ENCODE results near the gene ZSWIM5.
"Not testable (repeated sequence)": the region's sequence is repeated elsewhere in the genome, so short reads cannot be mapped to it uniquely, and the experiment has no call there.

The ZSWIM5 gene

DNA sequence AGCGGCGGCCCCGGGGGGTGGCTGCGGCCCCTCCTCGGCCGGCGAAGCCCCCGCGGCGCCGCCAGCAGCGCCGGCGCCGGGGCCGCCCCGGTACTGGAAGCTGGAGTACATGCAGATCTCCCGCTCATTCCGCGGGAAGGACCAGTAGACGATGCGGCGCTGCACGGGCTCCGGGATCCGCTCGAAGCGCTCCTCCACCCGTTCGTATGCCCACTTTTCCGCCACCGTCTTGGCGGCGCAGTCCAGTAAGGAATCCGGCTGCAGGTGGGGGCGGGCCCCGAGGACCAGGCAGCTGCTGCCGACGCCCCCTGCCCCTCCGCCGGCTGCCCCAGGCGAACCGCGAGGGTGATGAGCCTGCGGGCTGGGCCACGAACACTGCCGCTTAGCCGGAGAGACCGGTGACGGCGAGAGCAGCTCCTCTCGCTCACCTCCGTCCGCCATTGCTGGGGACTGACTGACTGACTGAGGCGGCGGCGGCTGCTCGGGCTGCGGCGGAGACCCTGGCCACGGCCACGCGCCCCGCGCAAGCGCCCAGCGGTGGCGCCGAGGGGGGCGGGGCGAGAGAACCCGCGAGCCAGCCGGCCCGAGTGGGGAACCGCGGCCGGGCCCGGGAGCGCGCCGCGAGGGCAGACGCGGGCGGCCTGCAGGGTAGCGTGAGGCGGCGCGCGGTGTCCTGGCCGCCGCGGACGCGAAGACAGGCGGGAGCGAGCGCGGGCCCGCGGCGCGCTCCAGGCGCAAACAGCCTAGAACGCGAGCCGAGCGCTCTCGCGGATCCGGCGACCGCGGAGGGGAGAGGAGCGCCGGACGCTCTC lies at the start of gene ZSWIM5:
Gene ZSWIM5 (minus strand): TSS at position 696 of the 812 bp plus-strand sequence. CDS start 255 bp downstream, at position 441.
- in situ Hi-C loops (cut with MboI; ENCODE audit: low sequenced_read_pairs): no loop called here

DNA sequence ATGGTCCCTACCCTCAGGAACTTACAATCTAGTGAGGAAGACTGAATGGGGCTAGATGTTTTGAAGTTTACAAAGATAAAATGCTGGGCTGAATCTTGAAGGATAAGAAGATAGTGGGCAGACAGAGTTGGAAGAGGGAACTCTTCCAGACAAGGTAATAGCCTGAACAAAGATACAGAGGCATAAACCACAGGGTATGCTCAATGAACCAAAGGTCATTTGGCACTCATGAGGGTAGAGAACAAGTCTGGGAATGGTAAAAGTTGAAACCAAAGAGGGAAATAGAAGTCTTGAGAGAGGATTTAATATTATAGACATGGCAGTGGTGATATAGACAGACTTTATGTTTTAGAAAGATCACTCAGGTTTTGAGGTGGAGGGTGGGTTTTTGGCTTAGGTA lies 48.1 kb upstream of the ZSWIM5 start:
- in situ Hi-C loops (cut with MboI; ENCODE audit: low sequenced_read_pairs): no loop called here

DNA sequence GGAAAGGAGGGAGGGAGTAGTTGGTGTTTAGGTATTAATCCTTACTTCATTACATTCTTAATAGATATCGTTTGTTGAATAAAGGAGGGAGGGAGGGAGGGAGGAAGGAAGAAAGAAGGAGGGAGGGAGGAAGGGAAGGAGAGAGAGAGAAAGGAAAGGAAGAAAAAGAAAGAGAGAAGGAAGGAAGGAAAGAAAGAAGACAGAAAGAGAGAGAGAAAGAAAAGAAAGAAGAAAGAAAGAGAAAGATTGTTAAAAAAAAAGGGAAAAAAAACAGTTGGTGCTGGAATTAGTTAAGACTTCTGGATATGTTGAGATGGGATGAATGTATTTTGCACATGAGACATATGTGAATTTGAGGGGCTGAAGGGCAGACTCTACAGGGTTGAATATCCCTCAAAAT lies 44.1 kb upstream of the ZSWIM5 start:
- in situ Hi-C loops (cut with MboI; ENCODE audit: low sequenced_read_pairs): no loop called here

DNA sequence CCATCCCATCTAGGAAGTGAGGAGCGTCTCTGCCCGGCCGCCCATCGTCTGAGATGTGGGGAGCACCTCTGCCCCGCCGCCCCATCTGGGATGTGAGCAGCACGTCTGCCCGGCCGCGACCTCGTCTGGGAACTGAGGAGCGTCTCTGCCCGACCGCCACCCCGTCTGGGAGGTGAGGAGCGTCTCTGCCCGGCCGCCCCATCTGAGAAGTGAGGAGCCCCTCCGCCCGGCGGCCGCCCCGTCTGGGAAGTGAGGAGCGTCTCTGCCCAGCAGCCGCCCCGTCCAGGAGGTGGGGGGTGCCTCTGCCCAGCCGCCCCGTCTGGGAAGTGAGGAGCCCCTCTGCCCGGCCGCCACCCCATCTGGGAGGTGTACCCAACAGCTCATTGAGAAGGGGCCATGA lies 41.6 kb upstream of the ZSWIM5 start:
- in situ Hi-C loops (cut with MboI; ENCODE audit: low sequenced_read_pairs): not testable (repeated sequence)

DNA sequence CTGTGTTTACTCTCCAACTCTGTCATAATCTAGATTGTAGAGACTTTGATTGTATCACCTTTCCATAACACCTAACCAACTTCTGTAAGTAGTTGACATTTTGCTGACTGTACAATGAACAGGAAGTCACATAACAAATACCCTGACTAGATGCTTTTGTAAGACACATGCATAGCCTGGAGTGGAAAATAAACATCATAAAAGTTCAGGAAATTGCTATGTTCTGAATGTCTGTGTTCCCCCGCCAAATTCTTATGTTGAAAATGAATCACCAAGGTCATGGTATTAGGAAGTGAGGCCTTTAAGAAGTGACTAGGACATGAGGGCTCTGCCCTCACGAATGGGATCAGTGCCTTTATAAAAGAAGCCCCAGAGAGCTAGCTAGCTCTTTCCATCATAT lies 40.4 kb upstream of the ZSWIM5 start:
- in situ Hi-C loops (cut with MboI; ENCODE audit: low sequenced_read_pairs): no loop called here

DNA sequence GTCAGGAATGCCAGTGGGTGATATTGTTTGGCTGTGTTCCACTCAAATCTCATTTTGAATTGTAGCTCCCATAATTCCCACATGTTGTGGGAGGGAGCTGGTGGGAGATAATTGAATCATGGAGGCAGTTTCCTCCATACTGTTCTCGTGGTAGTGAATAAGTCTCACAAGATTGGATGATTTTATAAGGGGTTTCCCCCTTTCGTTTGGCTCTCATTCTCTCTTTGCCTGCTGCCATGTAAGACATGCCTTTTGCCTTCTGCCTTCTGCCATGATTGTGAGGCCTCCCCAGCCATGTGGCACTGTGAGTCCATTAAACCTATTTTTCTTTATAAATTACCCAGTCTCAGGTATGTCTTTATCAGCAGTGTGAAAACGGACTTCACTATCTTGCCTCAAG lies 40.0 kb upstream of the ZSWIM5 start:
- in situ Hi-C loops (cut with MboI; ENCODE audit: low sequenced_read_pairs): not testable (repeated sequence)

DNA sequence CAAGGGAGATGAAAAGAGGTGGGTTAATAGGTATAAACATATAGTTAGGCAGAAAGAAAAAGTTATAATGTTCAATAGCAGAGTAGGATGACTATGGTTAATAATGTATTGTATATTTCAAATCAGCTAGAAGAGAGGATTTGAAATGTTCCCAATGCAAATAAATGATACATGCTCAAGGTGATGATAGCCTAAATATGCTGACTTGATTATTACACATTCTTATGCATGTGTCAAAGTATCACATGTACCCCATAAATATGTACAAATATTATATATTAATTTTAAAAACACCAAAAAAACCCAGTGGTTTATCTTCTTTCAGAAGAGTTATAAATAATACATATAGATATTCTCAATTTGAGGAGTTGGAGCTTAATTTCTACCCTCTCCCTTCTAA lies 38.3 kb upstream of the ZSWIM5 start:
- in situ Hi-C loops (cut with MboI; ENCODE audit: low sequenced_read_pairs): no loop called here

DNA sequence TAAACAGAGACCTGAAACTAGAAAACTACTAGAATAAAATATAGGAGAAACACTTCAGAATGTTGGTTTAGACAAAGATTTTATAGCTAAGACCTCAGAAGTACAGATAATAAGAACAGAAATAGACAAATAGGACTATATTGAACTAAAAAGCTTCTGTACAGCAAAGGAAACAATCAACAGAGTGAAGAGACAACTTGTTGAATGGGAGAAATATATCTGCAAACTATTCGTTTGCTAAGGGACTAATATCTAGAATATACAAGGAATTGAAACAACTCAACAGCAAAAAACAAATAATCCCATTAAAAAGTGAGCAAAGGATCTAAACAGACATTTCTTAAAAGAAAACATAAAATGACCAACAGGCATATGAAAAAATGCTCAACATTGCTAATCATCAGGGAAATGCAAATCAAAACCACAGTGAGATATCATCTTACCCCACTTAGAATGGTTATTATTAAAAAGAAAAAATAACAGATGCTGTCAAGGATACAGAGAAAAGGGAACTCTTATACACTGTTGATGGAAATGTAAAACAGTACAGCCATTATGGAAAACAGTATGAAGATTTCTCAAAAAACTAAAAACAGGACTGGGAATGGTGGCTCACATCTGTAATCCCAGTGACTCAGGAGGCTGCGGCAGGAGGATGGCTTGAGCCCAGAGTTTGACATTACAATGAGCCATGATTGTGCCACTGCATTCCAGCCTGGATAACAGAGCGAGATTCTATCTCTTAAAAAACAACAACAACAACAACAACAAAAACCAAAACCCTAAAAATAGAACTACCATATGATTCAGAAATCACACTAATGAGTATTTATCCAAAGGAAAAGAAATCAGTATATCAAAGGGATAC lies 37.3 kb upstream of the ZSWIM5 start:
- in situ Hi-C loops (cut with MboI; ENCODE audit: low sequenced_read_pairs): no loop called here

DNA sequence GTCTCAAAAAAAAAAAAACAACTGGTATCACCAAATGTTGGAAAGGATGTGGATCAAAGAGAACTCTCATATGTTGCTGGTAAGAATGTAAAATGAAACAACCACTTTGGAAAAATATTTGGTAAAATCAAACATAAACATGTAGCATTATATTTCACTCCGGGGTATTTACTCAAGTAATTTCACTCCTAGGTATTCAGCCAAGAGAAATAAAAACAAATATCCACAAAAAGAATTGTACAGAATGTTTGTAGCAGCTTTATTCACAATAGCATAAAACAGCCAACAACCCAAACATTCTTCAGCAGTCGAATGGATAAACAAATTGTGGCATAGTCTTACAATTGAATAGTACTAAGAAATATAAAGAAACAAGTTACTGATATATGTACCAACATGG lies 32.4 kb upstream of the ZSWIM5 start:
- in situ Hi-C loops (cut with MboI; ENCODE audit: low sequenced_read_pairs): no loop called here

DNA sequence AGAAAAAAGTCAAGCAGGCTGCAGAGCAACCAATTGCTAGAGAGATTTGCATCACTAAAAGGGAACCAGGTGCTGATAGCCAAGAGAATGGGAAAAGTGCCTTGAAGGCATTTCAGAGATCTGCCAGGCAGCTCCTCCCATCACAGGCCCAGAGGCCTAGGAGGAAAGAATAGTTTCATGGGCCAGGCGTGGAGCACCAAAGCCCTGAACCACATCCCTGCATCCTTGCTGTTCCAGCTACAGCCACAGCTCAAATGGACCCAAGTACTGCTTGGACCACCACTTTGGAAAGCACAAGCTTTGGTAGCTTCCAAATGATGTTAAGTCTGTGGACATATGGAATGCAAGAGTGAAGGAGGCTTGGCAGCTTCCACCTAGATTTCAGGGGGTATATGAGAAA lies 29.7 kb upstream of the ZSWIM5 start:
- in situ Hi-C loops (cut with MboI; ENCODE audit: low sequenced_read_pairs): no loop called here

DNA sequence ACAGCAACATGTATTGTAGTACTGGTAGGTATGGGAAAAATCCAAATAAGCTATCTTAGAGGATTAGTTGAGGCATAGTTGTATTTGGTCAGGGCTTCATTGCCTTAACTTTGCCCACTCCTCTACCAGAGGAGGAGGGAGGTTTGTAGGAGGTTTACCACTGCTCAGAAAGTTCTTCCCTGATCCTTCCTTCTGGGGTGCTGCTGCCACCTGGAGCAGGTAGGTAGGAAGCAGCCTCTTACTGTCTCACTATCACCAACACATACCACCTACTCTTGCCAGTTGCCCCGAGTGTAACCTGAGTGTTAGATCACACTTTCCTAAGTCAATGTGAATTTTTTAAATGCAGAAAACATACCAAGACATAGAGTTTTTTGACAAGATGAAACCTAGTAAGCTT lies 24.1 kb upstream of the ZSWIM5 start:
- in situ Hi-C loops (cut with MboI; ENCODE audit: low sequenced_read_pairs): no loop called here

DNA sequence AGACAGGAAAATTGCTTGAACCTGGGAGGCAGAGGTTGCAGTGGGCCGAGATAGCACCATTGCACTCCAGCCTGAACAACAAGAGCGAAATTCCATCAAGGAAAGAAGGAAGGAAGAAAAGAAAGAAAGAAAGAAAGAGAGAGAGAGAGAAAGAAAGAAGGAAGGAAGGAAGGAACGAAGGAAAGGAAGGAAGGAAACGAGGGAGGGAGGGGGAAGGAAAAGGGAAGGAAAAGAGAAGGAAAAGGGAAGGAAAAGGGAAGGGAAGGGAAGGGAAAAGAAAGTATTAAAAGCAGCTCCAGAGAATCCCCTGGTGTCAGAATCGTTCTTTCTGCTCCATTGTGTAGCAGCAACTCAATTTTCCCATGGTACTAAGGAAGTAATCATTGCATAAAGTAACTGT lies 19.2 kb upstream of the ZSWIM5 start:
- in situ Hi-C loops (cut with MboI; ENCODE audit: low sequenced_read_pairs): no loop called here

DNA sequence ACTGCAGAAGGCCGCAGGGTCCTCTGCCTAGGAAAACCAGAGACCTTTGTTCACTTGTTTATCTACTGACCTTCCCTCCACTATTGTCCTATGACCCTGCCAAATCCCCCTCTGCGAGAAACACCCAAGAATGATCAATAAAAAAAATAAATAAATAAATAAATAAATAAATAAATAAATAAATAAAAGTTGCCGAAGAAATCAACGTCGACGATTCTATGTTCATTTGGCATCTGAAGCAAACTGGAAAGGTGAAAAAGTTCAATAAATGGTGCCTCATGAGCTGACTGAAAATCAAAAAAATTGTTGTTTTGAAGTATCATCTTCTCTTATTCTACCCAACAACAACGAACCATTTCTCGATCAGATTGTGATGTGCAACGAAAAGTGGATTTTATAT lies 17.3 kb upstream of the ZSWIM5 start:
- in situ Hi-C loops (cut with MboI; ENCODE audit: low sequenced_read_pairs): not testable (repeated sequence)

DNA sequence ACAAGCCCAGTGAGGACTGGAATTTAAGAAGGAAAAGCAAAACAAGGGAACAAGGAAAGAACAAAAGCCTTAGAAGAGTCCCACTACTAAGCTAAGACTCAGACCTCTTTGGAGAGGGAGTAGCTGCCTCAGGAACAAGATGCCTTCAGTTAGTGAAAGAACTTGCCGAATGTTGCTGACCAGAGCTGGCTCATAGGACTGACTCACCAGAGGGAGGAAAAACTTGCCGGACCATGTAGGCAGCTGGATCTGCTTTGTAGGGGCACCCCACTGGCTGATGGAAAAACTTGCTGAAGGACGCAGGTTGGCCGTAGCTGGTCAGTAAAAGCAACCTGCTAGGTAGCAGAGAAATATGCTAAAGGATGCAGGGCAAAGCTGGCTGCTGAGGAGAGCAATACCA lies 15.3 kb upstream of the ZSWIM5 start:
- in situ Hi-C loops (cut with MboI; ENCODE audit: low sequenced_read_pairs): no loop called here

DNA sequence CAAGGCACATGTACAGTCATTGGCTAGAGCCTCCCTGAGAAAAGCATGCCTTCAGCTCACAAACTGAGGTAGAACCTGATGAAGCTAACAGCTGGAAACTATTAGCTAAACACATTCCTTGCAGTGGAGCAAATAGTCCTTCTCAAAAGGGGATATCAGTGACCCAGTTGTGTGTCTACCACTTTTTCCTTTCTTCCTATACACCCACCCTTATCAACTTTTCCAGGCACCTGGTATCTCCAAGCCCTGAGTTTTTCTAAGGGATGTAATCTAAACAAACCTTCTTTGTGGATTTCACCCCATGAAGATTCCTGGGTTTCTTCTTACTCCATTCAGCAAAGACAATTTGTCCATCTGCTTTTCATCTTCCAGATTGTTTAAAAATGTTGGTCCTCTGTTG lies 10.5 kb upstream of the ZSWIM5 start:
- in situ Hi-C loops (cut with MboI; ENCODE audit: low sequenced_read_pairs): no loop called here

DNA sequence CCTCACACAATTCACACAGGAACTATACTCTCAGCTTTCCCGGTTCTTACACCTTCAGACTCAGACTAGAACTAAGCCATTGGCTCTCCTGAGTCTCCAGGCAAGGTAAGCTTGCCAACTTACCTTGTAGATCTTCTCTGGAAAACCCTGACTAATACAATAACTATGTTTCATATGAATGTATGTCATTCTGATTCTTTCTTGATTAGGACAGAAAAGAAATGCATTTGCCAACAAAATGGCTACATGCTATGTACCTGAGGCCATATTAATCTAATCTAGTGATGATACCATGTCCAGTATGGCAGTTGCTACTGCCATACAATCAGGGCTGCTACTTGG lies 9.8 kb upstream of the ZSWIM5 start:
- in situ Hi-C loops (cut with MboI; ENCODE audit: low sequenced_read_pairs): no loop called here

DNA sequence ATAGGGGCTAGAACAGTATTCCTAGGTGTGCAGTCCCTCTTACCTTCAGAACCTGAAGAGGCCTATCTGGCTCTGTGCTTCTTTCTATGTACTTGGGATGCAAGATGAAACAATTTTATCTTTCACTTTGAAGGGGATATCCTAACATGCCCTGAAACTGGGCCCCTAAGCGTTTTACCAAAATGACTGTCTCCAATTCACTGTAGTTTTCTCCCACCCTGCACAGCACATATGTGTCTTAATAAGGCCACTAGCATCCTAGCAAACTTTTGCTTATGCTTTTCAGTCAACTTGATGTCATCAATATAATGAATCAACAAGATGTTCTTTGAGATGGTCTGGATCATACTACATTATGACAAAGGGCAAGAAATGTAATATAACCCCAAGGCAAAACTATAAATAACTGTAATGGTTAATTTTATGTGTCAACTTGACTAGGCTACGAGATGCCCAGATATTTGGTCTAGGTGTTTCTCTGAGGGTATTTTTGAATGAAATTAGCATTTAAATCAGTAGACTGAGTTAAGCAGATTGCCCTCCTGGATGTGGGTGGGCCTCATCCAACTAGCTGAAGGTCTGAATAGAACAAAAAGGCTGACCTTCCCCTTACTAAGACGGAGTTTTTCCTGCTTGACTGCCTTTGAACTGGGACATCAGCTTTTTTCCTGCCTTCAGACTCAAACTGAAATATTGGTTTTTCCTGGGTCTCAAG lies 9.2 kb upstream of the ZSWIM5 start:
- in situ Hi-C loops (cut with MboI; ENCODE audit: low sequenced_read_pairs): no loop called here

DNA sequence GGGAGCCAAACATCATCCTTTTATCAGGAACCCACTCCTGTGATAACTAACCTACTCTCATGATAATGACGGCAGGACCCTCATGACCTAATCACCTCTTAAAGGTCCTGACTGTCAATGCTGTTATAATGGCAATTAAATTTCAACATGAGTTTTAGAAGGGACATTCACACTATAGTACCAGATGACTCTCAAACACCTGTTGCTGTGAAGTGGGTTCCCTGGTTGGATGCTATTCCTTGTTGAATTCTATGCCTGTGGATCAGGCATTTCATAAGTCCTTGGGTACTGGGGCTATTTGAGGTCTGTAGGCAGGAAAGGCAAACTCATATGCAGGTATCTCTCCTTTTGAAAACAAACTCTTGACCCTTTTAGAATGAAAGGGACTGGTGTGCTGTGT lies 7.5 kb upstream of the ZSWIM5 start:
- in situ Hi-C loops (cut with MboI; ENCODE audit: low sequenced_read_pairs): no loop called here

DNA sequence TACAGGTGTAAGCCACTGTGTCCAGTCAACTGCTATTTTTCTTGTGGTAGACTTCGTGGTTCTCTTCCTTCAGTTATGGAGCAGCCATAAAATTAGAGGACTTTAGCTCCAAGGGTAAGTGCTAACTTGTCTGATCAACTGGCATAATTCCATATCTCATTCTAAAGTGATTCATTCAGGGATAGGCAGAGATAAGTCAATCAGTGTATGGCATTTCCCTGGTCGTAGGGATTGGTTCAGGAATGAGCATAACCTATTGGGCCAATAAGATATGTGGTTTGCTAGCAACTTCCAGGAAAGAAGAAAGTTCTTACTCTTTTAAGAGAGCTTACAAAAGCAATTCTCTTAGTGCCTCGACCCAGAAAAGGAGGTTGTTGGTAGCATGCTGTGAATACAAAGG lies 4.7 kb upstream of the ZSWIM5 start:
- in situ Hi-C loops (cut with MboI; ENCODE audit: low sequenced_read_pairs): no loop called here

DNA sequence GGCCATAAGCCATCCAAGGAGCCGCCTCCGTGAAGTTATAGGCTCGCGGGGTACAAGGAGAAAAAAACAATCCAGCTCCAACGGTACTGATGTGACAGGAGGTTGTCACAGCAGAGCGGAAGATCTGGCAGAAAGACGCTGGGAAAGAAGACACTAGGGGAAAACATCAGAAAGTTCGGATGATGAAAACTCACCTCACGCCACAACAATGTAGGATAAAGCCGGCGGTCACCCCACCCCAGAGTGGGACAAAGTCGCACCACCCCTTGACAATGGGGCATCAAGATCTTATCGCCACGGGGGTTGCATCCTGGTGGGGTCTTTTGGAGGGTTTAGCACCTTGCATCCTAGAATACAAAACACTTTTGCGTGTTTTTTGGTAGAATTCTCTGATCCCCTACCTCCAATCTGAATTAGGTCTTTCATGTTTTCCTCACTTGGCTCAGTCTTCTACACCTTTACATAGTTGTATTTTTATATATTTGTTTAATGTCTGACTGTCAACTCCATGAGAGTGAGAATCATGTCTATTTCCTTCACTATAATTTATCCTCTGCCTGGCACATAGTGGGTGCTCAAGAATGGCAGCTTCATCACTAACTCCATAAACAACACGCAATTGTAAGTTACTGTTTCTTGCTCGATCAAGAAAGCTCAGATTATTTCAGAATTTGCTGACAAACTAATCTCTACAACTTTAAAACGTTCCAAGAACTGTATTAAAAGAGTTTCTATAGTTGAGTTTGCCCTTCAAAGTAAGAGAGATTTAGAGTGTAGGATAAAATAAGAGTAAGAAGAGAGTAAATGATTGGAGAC lies 611 bp upstream of the ZSWIM5 start:
- in situ Hi-C loops (cut with MboI; ENCODE audit: low sequenced_read_pairs): no loop called here

Measured in HL-60/S4 (cell line).